Activated CD8-positive, alpha-beta memory T cell treated with anti-CD3 and anti-CD28 coated beads, Interleukin-2, amount 50 U/mL, for 24 hours (primary cell): Measurements from ENCODE around the gene POM121.
"Not testable (repeated sequence)": the region's sequence is repeated elsewhere in the genome, so short reads cannot be mapped to it uniquely, and the experiment has no call there.

Experiments used
- DNase-seq: peaks from one replicate; pipeline ENCODE4 v3.0.0-alpha.2; 2020; ENCODE audit errors: extremely low read depth

POM121 gene

GRCh38 chr7:72949686-72950085 lies 24.8 kb downstream of the POM121 start:
- not testable (repeated sequence) for DNase-seq

DNA sequence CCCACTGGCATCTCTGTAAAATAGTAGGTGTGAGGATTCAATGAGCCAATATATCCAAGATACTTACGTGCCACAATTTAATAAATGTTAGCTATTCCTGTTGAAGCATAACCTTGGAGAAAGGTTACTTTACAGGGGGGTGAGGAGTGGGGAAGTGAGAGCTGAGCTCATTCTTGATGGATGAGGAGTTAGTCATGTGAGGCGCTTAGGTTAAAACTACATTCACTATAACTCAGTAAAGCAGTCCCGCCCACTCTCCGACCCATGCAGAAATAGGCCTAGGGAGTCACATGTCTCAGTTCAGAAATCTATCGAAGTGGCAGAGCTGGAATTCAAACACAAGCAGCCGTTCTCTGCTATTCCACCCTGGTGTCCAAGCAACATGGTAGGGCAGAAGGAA lies 25.5 kb downstream of the POM121 start:
- DNase-seq = not testable (repeated sequence)

- not testable (repeated sequence) for DNase-seq
These were observed 29.1 kb downstream of the POM121 start for GRCh38 chr7:72953901-72954562.

GRCh38 chr7:72954563-72955198 lies 29.8 kb downstream of the POM121 start:
- not testable (repeated sequence) for DNase-seq

DNA sequence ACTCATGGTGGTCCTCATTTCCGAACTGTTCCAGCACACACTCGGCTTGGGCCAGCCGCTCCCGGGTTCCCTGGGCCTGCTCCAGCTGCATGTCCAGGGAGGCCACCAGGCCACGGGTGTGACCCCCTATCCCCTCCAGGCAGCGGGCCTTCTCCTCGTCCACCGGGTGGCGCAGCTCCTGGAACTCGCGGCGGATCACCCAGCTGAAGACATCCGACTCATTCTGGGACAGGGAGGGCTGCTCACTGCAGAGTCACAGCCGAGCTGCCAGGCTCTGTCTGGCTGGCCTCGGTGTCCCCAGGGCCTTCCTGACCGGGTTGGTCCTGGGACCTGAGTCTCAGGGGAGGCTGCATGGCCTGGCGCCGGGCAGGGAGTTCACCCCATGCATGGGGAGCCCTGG lies 35.1 kb downstream of the POM121 start:
- not testable (repeated sequence) for DNase-seq

DNA sequence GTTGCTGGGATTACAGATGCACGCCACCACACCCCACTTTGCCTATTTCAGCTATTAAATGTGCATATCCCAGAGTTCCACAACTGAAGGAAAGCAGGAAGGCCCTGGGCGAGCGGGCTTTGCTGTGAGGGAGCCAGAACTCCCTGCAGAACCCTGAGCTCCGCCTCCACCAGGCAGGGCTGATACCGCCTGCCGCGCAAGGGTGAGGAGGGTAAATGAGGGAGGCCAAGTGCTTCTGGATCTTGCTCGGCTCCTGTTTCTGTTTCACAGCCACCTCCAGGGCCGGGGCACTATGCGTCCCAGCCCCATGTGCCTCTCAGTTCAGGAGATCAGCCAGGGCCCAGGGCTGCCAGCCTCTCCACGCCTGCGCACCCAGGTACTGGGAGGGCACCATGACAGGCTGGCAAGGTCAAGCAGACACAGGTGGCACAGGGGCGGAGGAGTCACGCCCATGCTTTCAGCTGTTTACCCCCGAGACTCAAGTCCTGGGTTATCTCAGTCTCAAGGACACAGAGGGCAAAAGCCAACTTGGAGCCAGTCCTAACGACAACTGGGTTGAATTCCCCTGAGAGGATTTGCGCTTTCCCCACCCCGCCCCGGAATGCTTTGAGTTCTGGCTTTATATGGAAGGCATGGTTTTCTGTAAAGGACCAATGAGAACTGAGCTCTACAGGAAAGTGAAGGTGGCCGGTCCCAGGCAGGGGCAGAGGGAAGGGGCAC lies 35.9 kb downstream of the POM121 start:
- not testable (repeated sequence) for DNase-seq

DNA sequence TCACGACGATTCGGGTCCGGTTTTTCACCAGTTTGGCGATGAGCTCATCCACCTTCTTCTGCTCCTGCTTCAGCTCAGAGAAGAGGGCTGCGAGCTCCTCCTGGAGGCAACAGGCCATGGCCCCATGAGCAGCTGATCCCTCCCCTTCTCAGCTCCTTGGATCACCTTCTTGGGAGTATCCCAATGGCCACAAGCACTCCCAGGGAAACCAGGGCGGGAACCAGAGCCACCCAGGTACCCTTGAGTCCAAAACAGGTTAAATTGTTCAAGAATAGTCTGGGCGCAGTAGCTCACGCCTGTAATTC lies 36.4 kb downstream of the POM121 start:
- DNase-seq = not testable (repeated sequence)

- not testable (repeated sequence) for DNase-seq
These were observed 38.2 kb downstream of the POM121 start for GRCh38 chr7:72963056-72963455.

DNA sequence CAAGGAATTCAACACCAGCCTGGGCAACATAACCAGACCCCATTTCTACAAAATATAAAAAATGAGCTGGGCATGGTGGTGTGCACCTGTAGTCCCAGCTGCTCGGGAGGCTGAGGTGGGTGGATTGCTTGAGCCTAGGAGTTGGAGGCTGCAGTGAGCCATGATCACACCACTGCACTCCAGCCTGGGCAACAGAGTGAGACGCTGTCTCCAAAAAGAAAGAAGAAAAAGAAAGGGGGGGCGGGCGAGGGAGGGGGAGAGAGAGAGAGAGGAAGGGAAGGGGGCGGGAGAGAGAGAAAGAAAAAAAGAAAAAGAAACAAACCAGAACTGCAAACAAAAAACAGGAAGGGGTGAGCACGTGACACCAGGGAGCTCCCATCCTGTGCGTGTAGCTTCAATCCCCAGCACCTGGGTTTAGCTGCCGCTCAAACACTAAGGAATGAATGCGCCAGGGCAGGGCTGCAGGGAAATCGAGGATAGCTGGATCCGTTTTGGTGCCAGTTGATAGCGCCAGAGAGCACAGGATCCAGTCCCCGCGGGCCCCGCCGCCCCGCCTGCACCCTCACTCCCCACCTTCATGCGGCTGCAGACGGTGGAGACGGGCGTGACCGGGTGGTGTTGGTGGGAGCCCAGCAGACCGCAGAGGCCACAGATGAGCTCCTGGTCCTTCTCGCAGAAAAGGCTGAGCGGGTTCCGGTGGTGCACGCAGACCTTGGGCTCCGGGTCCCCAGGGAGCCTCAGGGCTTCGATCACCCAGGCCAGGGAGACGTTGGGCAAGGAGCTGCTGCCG lies 40.5 kb downstream of the POM121 start:
- not testable (repeated sequence) for DNase-seq

DNA sequence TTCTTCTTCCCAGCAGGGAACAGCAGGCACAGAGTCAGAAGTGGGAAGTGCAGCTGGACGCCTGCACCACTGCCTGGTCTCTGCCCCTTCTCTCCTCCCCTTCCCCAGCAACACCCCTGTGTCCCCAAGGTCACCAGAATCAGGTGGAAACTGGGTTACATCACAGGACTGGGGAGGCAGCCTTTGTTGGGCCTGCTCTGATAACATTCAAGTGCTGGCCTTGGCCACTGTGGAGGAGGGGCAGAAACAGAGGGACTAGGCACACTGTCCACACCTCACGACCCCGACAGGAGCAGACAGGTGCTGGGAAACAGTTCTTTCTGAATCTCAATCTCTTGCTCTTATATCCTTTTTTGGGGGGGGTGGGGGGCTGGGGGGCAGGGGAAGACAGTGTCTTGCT lies 42.0 kb downstream of the POM121 start:
- not testable (repeated sequence) for DNase-seq

GRCh38 chr7:72968980-72969516 lies 44.2 kb downstream of the POM121 start, which contains the start of gene TRIM74:
TRIM74 (minus strand) TSS chr7:72969466; CDS start chr7:72966157, 3,309 bp downstream.
- DNase-seq = not testable (repeated sequence)

GRCh38 chr7:72969688-72970087 lies 44.8 kb downstream of the POM121 start:
- DNase-seq = not testable (repeated sequence)

- not testable (repeated sequence) for DNase-seq
These were observed 46.6 kb downstream of the POM121 start for GRCh38 chr7:72971505-72971904.

GRCh38 chr7:72974781-72975180 lies 49.9 kb downstream of the POM121 start:
- not testable (repeated sequence) for DNase-seq

DNA sequence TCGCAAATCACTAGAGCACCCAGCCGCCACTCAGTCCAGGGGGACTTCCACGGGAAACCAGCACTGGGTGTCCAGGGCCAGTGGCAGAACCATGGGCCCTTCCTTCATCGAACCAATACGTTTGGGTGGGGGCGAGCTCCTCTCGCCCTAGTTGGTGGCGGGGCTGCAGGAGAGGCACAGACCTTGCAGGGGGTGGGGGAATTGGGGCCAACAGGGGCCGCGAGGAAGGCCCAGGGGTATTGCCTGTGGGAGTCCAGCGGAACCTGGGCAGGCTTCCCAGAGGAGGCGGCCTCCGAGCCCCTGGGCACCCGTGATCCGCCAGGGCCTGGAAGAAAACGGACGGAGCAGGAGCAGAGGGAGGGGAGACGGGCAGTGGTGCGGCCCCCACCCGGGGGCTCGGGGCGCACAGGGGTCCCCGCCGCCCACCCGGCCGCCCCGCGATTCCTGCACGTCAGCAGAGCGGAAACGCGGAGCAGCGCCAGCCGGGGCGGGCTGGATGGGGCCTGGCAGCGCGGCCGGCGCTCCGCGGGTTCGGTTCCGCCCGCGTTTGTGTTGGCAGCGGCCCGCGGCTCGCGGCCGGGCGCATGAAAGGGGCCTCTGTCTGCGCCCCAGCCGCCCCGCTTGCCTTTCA lies 50.9 kb downstream of the POM121 start:
- DNase-seq = not testable (repeated sequence)

DNA sequence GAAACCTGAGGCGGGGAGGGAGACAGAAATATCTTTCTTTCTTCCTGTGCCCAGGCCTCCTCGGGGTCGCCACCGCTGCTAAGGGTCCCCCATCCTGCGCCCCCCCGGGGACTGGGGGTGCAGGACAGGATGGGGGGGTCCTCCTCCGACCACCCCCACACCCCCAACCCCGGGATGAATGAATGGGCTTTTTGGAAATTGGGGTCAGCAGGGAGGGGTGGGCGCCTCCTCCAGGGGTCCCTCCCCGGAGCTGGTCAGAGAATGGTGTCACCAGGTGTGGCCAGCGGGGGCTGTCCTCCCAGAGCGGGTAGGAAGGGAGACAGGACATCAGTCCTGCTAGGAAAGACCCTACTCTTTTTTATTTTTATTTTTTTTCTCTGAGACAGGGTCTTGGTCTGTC lies 51.5 kb downstream of the POM121 start:
- DNase-seq = not testable (repeated sequence)

- not testable (repeated sequence) for DNase-seq
These were observed 55.5 kb downstream of the POM121 start for GRCh38 chr7:72980382-72980781.

- DNase-seq = not testable (repeated sequence)
These were observed 57.2 kb downstream of the POM121 start for GRCh38 chr7:72982084-72982483.

- not testable (repeated sequence) for DNase-seq
These were observed 65.4 kb downstream of the POM121 start for GRCh38 chr7:72990146-72990913.

- DNase-seq = not testable (repeated sequence)
These were observed 70.6 kb downstream of the POM121 start for GRCh38 chr7:72995484-72995883.
